Spinal cord (tissue), 10 donors: ENCODE measurements around the gene DOK6. TPM values are rescaled to one million over a fixed set of nuclear protein-coding genes. Genes with fewer than 3 reads are reported as not detected.

Experiments used
- DNase-seq, 6 donors: peaks; one replicate each; pipeline versions ENCODE4 v3.0.0 to v3.0.0-alpha.2; 2013 to 2015; ENCODE audit warnings: low spot score in 6 of 6, low read depth in 4 of 6
- H3K27ac ChIP-seq: one replicate; pipeline ENCODE4 v1.5.1; 2013; ENCODE audit warnings: low read depth, low read length, control low read depth
- H3K27me3 ChIP-seq: one replicate; pipeline ENCODE4 v1.6.1; 2013; ENCODE audit warnings: low read length; ENCODE audit not compliant: control insufficient read depth, insufficient read depth
- H3K36me3 ChIP-seq: one replicate; pipeline ENCODE4 v1.6.1; 2013; ENCODE audit warnings: low read length; ENCODE audit not compliant: control insufficient read depth, insufficient read depth
- H3K4me1 ChIP-seq: one replicate; pipeline ENCODE4 v1.6.1; 2013; ENCODE audit warnings: low read length; ENCODE audit not compliant: control insufficient read depth, insufficient read depth
- H3K4me3 ChIP-seq: one replicate; pipeline ENCODE4 v1.5.1; 2013; ENCODE audit warnings: low read depth, low read length, control low read depth
- H3K9me3 ChIP-seq: one replicate; pipeline ENCODE4 v1.6.1; 2013; ENCODE audit warnings: low read length; ENCODE audit not compliant: control insufficient read depth, insufficient read depth
- WGBS: methylation state at CpG from one replicate; pipeline ENCODE4 v1.1.5; 2013; ENCODE audit warnings: missing lambda C conversion rate; ENCODE audit not compliant: insufficient coverage; 5-methylcytosine and 5-hydroxymethylcytosine counted together
- polyA plus RNA-seq, 2 donors: library from polyadenylated mRNA; unstranded; fragments of 120-200 nt; gene quantifications; one replicate each; pipeline ENCODE4 v1.2.1, GENCODE V29; 2013; ENCODE audit not compliant: insufficient read length in 2 of 2
- total RNA-seq, 2 donors: library from RNA; depleted of rRNA in 1 of 2; stranded (reverse); fragments of 120-200 nt in 1 of 2; fragments of >200 nt in 1 of 2; gene quantifications; one replicate each; pipeline versions ENCODE4 v1.2.3 to v1.2.4, GENCODE V29; 2013 to 2014
- donor health status: healthy.

Gene DOK6
- total and polyA plus RNA-seq, 4 donors: 26.5 to 64.4 (median 40.7) TPM

DNA sequence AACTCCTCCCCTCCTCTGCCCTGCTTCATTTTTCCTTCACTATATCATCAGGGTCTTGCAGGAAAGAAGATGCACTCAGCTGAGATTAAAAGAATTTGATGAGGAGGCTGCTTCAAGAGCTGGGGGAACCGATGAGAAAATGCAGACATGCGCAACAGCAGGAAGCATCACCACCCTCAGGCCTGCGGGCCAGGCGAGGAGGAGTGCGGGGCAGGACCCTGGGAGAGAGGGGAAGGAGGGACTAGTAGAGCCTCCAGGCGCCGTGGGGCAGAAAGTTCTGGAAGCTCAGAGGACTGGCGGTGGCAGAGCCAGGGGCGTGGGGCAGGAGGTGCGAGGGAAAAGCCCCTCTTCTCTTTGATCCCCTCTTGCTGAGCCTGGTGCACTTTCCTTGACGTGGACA is 438.8 kb downstream of the DOK6 start:
- Histone ChIP-seq H3K9me3 (no peaks in the 10 kb centered on the region), H3K27ac (no peak overlapping the region), H3K4me1 (peaks cover 6% of the 10 kb centered on the region), H3K27me3 (no peaks in the 10 kb centered on the region), H3K4me3 (no peak overlapping the region), H3K36me3 (peaks cover 6% of the 10 kb centered on the region)
- 94% methylated on average over 11 of the region's 11 CpGs for WGBS
- DNase-seq: no peak

DNA sequence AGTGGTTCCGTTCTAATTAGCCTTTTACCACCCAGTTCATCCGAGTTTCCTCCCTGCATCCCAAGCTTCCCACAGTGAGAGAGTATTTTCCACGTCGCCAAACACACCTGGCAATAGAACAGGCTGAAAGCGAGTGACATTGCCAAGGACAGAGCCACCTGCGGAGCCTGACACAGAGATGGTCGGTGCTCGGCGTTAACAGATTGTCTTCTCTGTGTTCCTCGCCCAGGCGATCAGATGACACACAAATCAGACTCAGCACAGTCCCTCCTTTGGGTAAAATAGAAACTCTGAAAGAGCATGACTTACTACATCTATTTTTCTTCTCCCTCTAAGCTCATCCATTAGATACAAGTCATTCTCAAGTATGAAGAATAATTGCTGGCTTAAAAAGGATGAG is 439.3 kb downstream of the DOK6 start:
- 67% methylated on average over 9 of the region's 11 CpGs for WGBS
- H3K4me3 ChIP-seq: no peak overlapping the region
- H3K36me3 ChIP-seq: peaks cover 6% of the 10 kb centered on the region
- H3K9me3 ChIP-seq: no peaks in the 10 kb centered on the region
- no peak overlapping the region for H3K27ac ChIP-seq
- DNase-seq: peak in 1 of 6 donors; percentile 34
- peaks cover 6% of the 10 kb centered on the region for H3K4me1 ChIP-seq
- no peaks in the 10 kb centered on the region for H3K27me3 ChIP-seq

DNA sequence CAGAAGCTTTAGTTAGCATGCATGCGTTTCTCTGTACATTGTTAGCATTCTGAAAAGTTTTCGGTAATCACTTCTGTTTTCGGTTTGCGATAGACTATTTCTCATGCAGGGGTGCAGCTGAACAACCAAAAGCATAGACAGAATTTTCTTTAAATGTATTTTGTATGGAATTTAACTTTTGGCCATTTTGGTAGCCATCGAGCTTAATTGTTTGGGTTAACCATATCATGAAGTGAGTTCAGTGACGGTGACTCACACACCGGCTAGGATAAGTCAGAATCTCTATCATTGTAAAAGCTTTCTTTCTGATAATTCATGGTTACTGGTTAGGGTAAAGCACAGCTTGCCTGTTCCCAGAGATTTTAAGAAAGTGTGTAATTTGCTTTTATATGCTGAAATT is 439.8 kb downstream of the DOK6 start:
- Histone ChIP-seq H3K27me3 (no peaks in the 10 kb centered on the region), H3K4me3 (no peak overlapping the region), H3K4me1 (peaks cover 6% of the 10 kb centered on the region), H3K36me3 (peaks cover 6% of the 10 kb centered on the region), H3K9me3 (no peaks in the 10 kb centered on the region), H3K27ac (no peak overlapping the region)
- no peak for DNase-seq
- 80% methylated on average over 4 of the region's 7 CpGs for WGBS

DNA sequence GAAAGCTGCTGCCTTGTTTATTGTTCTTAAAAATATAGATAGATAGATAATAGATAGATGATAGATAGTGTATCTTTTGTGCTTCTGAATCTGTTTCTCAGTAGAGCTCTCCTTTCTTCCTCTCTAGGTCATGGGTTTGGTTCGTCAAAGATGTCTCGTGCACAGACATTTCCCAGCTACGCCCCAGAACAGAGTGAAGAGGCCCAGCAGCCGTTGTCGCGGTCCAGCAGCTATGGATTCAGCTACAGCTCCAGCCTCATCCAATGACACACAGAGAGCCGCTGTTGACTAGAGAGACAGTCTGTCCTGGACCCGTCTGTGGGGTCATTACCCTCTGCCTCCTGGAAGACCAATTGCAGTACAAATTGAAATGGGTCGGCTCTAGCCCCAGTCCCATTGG is 440.4 kb downstream of the DOK6 start:
- H3K4me3 ChIP-seq: no peak overlapping the region
- H3K36me3 ChIP-seq: peaks cover 6% of the 10 kb centered on the region
- WGBS: 91% methylated on average over 4 of the region's 9 CpGs
- no peaks in the 10 kb centered on the region for H3K27me3 ChIP-seq
- no peaks in the 10 kb centered on the region for H3K9me3 ChIP-seq
- H3K27ac ChIP-seq: no peak overlapping the region
- DNase-seq: no peak
- peaks cover 6% of the 10 kb centered on the region for H3K4me1 ChIP-seq

DNA sequence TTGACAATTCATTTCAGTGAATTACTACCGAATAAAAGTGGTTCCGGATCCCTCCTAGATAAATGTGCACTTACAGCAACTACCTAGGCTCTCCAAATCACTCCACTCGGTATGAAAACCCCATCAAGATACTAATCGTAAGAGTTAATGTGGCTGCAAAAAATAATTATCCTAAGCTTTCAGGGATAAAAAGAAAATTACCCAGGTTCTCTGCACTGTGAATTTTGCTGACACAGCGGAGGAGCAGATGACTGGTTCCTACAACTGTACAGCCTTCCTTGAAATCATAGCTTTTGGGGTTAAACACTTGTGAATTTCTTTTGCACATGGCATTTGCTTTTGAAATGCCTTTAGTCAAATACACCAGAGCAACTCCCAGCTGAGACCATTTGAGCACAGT is 442.3 kb downstream of the DOK6 start:
- peak in 1 of 6 donors; percentile 67 for DNase-seq
- no peaks in the 10 kb centered on the region for H3K9me3 ChIP-seq
- H3K4me3 ChIP-seq: no peak overlapping the region
- H3K4me1 ChIP-seq: peaks cover 6% of the 10 kb centered on the region
- no peaks in the 10 kb centered on the region for H3K27me3 ChIP-seq
- H3K27ac ChIP-seq: no peak overlapping the region
- peaks cover 6% of the 10 kb centered on the region for H3K36me3 ChIP-seq
- 50% methylated on average over 1 of the region's 5 CpGs for WGBS

DNA sequence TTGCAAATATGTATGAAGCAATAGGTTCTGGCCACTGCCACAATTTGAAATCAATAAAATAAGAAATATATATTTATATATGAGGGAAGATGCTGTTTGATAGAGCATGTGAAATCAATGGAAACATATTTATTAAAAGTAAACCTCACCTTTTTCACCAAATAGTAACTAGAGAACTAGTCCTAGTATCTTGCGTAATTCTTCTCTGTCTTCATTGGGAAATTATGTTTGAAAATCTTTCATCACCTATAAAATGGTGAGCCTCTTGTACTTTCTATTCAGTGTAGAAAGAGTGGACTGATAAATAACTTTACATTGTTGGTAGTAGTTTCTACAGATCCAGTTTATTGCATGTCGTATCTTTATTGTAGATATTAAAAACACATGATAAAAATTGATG is 444.0 kb downstream of the DOK6 start:
- no peak overlapping the region for H3K27ac ChIP-seq
- no peak overlapping the region for H3K4me3 ChIP-seq
- peaks cover 3% of the 10 kb centered on the region for H3K4me1 ChIP-seq
- H3K36me3 ChIP-seq: peaks cover under 1% of the 10 kb centered on the region
- no CpG with 5 or more reads among the region's 2 CpGs for WGBS
- H3K9me3 ChIP-seq: no peaks in the 10 kb centered on the region
- no peak for DNase-seq
- no peaks in the 10 kb centered on the region for H3K27me3 ChIP-seq

DNA sequence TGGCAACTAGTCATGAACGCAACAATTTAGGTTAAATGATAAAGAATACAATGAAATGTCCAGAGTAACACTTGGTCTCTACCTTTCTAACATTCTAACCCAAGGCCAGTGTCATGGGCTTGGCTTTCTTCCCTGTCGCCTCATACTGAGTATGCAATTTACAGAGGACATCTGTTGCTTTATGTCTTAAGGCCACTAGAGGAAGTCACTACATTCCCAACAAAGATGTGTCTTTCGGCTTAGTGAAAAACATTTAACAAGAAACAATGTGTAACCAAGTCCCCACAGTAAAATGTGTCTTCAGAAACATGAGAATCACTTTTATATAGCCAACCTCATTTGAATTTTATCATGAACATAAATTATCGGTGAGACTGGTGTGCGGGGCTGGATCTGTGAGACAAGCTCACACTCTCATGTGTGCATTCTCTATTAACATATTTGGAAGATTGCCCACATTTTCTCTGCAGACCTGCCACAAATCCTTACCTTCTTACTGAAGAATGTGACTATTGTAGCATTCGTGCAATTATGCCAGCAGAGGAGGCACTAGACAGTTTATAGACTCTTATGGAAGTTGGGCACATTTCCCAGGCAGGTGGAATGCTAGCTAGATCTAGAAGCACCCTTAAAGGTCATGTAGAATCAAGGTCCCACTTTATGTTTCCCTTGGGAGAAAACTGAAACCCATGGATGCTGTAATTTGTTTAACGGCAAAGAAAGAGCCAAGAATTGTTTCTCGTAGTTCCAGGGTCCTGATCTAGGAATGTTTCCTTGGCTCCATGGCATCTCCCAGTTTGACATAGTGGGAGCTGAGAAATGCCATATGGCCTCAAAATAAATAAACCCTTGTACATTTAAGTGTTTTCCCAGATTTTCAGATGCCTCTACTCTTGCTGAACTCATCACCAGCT is 445.2 kb downstream of the DOK6 start:
- Histone ChIP-seq H3K4me3 (no peak overlapping the region), H3K9me3 (no peaks in the 10 kb centered on the region), H3K36me3 (no peaks in the 10 kb centered on the region), H3K27ac (no peak overlapping the region), H3K27me3 (no peaks in the 10 kb centered on the region), H3K4me1 (peaks cover 2% of the 10 kb centered on the region)
- peak in 2 of 6 donors; percentile 43 to 47 for DNase-seq
- WGBS: 58% methylated on average over 3 of the region's 8 CpGs

DNA sequence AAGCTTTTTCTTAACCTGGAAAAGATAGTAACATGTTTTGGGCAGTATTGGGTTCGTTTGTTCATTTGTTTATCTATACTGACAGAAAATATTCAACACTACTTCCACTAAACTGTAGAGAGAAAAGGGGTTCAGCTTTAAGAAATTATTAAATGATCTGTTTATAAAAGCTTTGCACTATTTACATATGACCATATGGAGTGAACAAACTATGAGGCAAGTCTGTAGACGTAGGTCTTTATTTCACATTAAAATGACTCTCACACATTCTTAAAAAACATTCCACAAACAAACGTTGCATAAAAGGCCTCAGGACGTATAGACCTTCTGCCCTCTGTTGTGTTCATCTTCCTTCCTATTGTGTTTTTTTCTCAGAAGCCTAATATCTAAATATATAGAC is 452.4 kb downstream of the DOK6 start:
- no peaks in the 10 kb centered on the region for H3K4me1 ChIP-seq
- no peaks in the 10 kb centered on the region for H3K36me3 ChIP-seq
- no peaks in the 10 kb centered on the region for H3K9me3 ChIP-seq
- no peak overlapping the region for H3K4me3 ChIP-seq
- DNase-seq: no peak
- no peak overlapping the region for H3K27ac ChIP-seq
- no CpG with 5 or more reads among the region's 4 CpGs for WGBS
- H3K27me3 ChIP-seq: no peaks in the 10 kb centered on the region

DNA sequence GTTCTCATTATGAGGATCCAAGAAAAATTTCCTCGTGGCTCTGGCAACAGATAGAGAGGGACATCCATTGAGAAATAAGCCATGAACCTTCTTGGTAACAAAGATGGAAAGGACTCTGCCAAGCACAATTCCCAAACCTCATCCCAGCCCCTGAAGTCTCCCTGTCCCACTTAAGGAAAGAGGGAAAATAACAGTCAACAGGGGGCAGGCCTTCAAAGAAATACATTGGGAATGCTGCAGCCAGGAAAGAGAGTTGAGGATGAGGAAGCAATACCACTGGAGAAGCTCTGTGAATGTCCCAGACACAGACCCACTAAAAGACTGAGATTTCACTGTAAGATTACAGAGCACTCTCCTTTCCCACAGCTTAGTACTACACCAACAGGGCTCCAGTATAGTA is 453.8 kb downstream of the DOK6 start:
- Histone ChIP-seq H3K4me1 (no peaks in the 10 kb centered on the region), H3K27ac (no peak overlapping the region), H3K27me3 (no peaks in the 10 kb centered on the region), H3K4me3 (no peak overlapping the region), H3K9me3 (no peaks in the 10 kb centered on the region), H3K36me3 (no peaks in the 10 kb centered on the region)
- no CpG with 5 or more reads among the region's 1 CpG for WGBS
- DNase-seq: no peak

DNA sequence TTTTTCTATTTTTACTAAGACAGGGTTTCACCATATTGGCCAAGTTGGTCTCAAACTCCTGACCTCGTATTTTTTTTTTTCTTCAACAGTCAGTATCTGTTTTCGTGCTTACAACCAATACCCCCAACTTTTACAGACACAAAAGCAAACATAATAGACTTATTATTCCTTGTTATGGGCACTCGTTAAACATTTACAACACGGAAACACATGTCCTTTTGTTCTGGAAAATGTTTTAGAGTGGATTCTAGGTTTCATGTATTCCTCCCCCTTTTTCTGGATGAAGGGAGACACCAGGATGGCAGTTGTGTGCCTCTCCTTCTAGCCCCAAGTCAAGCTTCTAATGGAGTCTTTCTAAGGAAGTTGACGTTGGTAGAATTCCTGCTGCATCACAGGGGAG is 458.2 kb downstream of the DOK6 start:
- Histone ChIP-seq H3K4me1 (no peaks in the 10 kb centered on the region), H3K36me3 (no peaks in the 10 kb centered on the region), H3K9me3 (no peaks in the 10 kb centered on the region), H3K27ac (no peak overlapping the region), H3K4me3 (no peak overlapping the region), H3K27me3 (no peaks in the 10 kb centered on the region)
- no peak for DNase-seq
- WGBS: 50% methylated on average over 1 of the region's 5 CpGs
